COLO668 (cell line): ENCODE measurements around the gene ANKH.
A peak's percentile ranks its signal among the peaks of the same experiment; 100 is the strongest.

Experiments used
- DNase-seq: peaks from one replicate; lab custom pipeline; 2025; ENCODE audit not compliant: unreplicated experiment; lab: John Stamatoyannopoulos, UW

Gene ANKH

DNA sequence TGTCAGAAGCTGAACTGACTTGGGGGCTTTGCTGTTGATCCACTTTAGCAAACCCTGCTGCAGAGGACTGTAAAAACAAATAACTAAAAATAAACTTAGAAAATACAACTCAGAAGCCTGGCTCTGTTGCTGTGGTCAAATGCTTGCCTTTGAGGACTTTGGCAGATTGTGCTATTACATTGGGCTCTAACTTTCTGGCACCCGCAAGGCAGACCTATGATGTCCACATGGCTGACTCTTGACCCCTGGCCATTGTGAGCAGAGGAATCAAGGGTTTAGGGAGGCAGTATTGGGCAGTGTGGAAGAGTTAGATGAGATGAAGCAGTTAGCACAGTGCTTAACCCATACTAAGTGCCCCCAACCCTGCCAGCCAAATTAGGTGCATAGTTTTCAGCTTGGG is 173.1 kb downstream of the ANKH start:
- DNase-seq, result no peak

DNA sequence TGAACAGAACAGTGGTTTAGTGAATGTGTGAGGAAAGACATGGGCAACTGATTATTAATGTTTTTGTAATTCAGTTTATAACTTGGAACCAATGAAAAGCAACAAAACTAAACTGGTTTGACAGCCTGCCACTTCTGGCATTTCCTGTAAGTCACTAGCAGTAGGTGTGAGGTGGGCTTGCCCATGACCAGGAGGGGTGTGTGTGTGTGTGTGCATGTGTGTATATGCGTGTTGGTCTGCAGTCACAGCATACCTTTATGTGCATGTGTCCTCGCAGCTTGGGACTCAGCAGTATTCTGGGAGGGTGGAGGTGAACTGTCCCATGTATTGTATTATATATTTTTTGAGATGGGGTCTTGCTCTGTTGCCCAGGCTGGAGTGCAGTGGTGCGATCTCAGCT is 174.7 kb downstream of the ANKH start:
- DNase-seq, result no peak

DNA sequence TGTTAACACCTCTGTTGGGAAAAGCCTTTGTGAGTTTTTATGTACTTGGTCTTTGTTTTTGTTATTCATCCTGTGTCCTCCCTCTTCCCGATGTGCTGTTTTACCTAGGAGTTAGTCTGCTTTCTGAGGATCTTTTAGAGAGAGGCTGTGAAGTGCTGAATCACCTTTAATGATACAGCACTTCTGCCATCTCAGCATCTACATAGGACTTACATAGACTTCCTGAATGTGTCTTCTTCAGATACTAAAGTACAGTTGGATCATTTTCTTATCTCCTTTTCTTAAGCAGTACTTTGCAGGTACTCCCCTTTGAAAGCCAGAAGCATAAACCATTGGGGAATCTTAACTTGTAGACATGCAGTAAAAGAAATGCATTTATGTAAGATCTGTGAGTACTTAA is 175.5 kb downstream of the ANKH start:
- no peak for DNase-seq

DNA sequence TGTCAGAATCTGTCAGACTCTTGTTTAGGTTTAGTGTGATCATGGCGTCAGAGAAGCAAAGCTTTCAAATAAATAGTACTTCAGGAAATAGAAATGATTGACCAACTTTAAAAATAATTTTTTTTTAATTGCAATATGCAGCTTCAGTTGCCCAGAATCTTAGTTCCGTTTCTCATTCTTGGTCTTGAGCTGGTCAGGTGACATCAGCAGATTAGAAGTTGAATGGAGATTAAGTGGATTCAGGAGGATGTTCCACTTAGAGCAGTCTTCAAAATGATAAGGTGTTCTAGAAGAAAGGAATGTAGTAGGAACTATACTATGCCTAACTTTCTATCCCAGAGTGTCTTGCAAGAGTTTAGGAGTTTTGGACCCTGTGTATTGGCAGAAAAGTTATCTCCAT is 176.4 kb downstream of the ANKH start:
- no peak for DNase-seq

DNA sequence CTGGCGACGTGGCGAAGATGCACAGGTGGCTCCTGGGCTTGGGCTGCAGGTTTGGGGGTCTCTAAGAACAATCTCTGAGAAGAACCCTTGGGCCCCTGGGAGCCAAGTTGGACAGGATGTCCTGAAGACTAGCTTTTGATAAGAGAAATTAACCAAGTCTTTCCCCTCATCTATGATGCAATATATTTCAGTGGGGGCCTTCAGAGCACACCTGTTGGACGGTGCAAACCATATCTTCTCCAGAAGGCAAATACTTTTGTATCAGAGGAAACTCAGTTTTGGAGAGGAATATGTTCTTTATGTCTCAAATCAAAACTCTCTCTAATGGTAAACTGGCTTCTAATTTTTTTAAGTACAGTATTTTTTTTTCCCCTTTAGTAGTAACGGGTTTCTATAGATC is 178.5 kb downstream of the ANKH start:
- no peak for DNase-seq

DNA sequence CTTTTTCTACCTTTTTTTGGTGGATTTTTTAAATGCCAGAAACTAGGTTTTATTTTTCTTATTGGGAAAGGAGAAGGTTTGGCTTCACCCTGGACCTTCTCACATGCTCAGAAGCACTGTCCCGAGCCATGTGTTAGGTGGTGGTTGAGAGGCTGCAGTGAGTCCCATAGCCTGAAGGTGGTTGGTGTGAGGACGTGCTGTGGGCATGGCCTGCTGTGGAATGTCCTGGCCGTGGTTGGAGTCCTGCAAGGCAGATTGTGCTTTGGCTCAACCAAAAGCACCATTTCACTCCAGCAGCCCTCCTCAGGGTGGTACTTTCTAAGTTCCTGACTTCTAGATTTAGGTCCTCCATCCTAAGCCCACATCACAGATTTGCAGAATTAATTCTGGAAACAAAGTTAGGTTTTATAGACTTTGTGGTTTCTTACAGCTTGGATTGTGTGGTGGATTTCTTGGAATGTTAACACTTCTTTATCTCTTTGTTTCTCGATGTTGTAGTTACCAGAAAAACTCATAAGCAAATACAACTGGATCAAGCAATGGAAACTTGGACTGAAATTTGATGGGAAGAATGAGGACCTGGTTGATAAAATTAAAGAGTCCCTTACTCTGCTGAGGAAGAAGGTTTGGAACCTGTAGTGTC is 184.4 kb downstream of the ANKH start:
- DNase-seq, result no peak

DNA sequence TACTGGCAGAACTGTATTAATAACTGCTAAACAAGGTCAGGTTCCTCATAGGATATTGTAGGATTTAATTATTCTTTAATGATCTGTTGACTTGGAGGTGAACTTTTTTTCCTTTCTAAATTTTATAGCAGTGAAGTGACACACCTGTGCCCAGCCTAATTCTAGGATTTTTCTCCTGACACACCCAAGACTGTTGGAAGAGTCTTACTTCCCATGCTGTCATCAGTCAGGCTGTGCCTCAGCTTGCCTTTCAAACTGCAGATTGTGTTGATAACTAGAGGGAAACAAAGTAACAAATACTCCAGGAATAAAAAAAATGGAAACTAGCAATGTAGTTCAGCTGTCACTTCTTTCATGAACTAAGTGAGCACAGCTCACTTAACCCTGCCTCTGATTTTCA is 185.1 kb downstream of the ANKH start:
- DNase-seq, result no peak

DNA sequence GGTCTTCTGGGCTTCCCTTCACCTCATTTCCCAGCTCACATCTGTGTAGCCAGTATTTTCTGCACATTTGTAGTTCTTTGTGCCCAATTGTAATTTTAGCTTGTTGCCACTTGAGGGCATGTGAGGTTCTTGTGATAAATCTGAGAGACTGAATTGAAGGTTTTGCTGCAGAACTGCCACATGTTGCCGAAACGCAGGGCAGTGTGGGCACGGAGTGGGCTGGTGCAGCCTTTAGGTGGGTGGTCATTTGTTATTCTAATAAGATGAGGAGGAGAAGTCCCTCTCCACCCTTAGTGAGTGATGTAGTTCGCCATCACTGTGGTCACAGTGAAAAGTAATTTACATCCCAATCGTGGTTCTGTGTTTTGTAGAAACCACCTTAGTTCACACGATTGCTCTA is 185.8 kb downstream of the ANKH start:
- DNase-seq, result peak; percentile 25

DNA sequence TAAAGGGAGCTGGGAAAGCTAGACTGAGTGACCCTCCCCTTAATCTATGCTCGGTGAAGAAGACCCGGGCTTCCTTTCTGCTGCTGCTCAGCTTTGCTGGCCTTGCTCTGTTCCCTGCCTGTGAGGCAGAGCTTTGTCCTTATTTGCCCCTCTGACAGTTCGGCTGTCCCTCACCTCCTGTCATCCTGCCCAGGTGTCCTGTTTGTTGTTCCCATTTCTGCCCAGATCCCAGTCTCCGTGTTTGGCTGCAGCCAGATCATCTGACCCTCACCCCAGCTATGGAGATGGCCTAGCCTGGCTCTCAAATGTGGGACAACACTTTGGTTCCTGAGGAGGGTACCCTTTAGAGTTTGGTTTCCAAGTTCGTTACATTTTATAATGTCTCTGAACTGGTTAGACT is 186.8 kb downstream of the ANKH start:
- DNase-seq, result no peak

DNA sequence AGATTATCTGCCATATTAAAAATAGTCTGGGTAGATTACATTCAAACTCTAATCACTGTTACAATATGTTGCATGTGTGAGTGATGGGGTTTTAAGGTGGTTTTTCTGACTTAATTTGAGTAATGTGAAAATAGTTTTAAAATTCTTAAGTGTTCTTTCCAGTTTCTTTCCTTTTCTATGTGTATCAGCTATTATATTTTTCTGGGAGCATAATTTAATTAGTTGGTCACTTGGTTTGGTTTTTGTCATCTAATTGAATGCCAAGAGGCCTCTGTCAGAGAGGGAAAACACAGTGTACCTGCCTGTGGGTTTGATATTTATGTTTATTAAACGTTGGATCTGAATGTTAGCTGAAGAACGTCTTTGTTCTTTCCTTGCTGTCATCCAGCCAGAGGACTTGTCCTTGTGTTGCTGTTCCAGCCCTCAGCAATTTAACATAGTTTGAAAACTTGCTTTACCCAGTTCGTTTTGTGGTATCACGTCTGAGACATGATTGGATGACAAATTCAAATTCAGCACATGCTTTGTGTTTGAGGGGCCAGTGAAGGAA is 187.6 kb downstream of the ANKH start:
- DNase-seq, result no peak

DNA sequence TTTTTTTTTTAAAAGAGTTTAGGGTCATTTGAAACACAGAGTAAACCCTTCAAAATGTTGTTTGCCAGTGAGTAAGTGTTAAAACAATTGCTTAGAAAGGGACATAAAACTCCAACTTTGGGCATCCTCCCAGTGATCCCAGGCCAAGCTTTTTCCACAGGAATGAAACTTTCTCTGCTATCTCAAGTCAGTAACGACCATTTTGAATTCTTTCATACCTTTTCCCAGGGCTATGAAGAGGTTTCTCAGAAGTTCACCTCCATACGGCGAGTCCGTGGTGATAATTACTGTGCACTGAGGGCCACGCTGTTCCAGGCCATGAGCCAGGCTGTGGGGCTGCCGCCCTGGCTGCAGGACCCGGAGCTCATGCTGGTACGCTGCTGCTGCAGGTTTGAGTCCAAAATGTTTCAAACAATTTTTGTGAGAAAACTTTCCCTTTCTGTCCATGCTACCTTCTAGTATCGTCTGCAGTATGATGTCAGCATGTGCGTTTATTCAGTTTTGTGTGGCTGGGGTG is 190.3 kb downstream of the ANKH start:
- DNase-seq, result no peak

DNA sequence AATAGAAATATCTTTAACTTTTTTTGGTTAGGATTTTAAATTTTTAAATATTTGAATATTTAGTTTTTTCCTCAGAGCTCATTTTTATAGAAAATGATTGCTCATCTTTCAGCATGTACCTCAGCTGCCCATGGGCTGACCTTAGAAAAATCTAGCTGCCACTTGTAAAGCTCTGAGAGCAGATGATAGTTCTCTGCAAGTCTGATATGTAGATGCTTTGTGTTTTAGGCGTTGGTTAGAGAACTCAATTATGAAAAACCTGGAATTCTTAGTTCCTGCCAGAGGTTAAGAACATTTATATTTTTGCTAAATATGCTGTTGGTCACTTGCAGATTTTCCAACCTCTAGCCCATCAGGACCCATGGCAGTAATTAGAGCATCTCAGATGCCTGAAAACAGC is 192.0 kb downstream of the ANKH start:
- DNase-seq, result no peak

DNA sequence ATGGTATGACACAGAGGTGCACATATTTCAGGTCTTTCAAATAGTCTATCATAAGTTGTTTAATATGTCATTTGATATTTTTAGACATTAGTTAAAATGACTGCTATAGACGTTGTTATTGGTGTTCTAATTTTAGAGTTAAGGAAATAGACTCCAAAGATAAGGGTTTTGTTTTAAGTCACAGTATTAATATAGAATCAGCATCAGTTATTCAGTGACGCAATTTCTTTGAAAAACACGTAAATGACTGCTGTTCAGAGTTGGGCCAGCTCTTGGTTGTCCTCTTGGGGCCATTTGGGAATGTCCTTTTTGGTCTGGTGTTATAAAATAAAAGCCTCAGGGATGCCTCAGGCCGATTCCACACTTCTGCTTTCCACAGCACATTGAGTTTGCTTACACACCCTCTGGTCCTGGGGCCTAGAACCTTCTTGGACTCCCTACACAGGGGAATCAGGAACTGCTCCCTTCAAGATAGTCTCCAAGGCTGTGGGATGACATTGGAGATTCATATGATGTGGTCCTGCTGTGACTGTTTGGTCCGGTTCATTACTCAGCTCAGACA is 192.7 kb downstream of the ANKH start:
- no peak for DNase-seq

DNA sequence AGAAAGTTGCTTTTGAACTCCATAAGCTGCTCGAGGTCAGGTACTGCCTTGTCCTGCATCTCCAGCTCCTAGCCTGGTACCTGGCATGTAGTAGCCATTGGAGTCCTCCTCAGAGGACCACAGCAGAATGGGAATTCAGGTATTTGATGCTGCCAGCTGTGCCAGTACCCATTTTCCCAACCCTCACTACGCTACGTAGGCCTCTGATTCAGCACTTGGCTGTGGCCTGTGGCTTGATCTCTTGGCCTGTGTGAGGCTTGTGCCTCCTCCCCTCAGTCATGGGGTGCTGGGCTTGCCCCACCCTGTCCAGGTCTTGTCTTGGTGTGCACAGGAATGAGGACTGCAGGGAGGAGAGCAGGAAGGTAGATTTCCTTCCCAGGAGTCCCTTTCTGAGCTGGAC is 195.3 kb downstream of the ANKH start:
- DNase-seq, result no peak

DNA sequence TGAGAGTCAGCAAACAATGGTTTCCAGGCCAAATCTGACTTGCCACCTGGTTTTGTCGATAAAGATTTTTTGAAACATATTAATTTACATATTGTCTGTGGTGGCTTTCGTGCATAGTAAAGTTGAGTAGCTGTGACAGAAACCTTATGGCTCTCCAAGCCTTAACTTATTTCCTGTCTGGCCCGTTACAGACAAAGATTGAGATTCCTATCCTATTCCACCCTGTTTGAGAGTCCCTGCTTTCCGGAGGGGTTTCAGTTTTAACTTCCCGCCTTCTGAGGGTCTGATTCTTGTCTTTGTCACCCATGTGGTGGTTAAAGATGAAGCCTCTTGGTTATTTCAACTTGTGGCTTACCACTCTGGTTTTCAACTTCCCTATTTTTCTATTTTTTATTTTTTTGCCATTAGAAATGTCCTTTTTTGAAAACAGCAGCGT is 195.7 kb downstream of the ANKH start:
- DNase-seq, result no peak

DNA sequence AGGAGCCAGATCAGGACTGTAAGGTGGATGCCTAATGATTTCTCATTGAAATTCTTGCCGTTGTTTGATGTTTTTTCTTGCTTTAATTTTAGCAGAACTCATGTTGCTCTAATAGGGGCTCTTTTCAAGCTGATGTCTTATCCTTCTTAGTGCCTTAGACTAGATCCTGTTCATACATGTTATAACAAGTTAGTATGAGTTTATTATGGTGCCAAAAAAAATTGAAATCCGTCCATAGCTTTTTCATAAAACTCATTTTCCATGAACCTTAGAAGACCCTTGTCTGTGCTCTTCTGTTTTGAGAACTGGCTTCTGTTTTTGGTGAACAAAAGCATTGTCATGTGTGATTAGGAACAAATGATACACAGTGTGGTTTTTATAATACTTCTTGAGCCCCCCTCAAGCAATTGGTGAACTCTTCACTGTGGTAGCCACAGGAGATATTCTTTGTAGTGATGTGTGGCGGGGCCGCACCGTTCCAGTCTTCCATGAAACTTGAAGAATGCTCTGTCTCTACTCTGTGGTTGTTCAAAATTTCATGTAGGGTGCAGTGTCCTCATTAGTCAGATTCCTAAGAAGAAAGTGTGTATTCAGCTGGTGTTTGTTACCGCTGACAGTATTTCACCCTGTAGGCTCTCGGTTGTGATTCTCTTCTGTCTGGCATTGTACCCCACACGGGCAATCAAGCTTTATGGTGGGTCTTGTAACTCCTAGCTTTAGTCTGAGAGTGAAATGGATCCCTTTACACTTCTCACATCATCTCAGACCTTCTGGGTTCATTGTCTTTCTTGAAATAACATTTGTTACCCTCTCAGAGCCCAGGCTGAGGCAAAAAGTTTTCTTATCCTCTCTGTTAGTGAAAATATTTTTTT is 196.4 kb downstream of the ANKH start:
- DNase-seq, result no peak

DNA sequence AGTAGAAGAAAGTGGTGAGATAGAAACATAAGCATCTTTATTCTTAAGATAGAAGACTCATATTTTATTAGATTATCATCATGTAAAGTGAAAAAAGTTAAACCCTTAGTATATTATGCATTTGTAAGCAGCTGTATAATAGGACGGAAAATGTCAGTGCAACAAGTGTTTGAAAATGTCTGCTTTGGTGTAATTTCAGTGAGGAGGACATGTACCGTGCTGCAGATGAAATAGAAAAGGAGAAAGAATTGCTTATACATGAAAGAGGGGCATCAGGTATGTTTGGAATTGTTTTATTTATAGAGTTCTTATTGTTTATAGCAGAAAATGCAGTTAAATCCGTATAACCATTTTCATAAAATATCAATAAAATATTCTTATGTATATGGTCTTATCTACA is 198.1 kb downstream of the ANKH start:
- no peak for DNase-seq

DNA sequence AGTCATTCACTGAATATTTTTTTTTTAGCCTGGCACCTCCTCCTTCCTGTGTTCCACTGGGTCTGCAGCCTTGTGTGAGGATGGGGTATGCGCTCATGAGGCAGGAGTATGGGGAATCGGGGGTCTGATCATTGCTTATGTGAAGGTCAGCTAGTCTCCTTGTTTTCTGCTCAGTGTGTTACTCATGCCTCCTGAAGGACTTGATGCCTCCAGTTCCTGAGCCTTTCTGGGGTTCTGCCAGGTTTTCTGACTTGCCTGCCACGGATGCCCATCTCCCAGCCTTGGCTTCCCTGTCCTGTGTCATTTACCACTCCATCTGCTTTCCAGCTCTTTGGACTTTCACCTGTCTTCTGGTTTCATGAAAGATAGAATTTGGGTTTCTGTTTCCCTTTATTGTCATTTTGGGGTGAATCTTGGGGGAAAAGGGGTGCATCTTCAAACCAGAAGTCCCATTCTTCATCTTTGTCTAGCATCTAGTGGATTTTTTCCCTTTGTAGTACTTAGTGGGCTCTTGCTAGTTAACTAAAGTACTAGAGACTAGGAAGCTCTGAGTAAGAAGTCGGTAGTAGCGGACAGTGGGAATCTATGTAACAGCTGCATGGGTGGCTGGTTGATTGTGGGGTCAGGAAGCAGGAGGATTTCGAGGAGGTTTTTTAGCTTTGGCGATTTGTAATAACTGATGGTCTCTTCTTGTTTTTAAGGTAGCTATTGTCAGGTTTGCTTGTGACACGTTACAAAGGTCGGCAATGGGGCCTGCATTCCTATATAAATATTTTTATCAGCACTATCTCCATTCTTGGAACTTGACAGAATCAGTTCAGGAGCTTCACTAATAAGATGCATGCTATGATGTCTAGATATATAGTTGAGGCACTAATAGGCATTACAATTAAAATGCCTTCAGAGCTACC is 198.8 kb downstream of the ANKH start:
- DNase-seq, result no peak

DNA sequence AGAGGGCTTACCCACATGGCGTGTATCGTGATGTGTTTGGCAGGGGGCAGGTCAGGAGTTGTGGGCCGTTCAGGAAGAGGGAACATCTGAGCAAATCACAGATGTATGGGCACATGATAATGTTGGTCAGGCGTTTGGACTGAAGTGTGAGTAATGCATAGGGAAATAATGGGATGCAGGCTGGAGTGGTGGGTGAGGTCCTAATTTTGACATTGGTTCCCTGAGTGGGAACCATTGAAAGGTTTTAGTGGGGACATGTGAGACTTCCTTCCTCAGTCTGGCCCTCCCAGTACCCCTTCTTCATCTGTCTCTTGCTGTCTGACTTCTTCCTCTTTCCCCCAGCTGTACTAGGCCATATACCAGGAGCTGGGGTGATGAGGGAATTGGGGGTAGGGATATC is 199.5 kb downstream of the ANKH start:
- DNase-seq, result no peak

DNA sequence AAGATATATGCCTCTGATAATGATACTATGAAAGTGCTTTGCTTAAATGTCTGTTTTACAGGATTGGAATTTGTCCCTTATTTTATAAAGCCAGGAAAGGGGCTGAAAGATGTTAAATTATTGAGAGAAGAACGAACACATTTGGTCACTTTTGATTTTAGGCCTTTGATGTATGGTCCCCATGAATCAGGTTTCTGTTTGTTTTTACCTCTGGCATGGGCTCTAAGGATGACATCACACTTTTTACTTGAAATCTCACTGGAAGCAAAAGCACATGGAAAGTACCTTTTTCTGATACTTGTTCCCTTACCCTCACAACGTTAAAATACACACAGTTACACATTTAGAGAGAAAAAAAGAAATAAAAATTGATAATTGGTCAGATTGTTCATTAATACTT is 200.2 kb downstream of the ANKH start:
- no peak for DNase-seq

DNA sequence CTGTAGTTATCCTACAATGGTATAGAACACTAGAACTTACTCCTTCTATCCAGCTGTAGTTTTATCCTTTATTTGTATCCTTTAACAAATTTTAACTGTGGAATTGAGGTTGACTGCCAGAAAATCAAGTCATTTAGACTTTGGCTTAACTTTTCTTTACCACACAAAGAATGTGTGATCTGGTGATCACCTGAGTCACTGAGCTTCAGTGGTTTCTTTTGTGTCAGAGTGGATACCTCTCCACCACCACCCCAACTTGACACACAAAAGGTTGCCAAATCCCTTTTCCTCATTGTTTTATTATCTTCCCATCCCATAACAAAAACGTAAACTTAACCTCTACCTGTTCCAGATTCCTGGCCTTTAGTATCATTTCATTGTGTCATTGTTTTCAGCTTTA is 201.6 kb downstream of the ANKH start:
- no peak for DNase-seq
